ENCODE measurements around the gene ACTN1.

Gene ACTN1

GRCh38 chr14:68969278-68970033, 9.6 kb downstream of the ACTN1 start:
- DNase-seq (ENCODE audit: low read depth) = no peak

DNA sequence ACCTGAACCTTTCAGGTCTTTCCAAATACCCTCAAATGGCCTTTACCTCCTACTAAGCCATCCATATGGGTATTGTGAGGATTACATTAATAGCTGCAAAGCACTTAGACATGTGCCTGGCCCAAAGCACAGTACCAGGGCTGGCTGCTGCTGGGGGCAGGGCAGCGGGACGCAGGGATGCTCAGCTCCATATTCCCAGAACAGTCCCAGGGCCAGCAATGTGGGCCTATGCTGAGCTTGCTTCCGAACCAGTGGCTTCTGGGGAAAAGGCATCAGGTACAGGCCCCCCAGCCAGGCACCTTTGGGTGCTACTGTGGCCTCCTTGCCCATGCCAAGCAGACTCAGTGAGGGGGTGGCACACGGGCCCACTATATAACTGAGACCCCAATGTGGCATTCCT, 10.4 kb downstream of the ACTN1 start:
- no peak for DNase-seq (ENCODE audit: low read depth)

DNA sequence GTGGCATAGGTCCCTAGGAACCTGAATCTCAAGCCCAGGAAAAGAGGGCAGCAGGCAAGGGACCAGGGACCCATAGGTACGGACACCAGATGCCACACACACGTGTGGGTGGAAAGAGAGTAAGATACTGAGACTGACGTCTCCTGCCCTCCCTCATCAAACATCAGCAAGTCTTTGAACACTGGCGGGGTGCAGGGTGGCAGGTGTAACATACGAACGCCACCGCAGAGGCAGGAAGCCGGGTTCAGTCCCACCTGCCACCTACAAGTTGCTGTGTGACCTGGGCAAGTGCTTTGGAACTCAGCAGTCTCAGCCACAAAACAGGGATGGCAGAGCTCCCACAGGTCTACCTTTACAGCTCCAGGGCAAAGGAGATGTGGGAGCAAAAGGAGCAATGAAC, 11.1 kb downstream of the ACTN1 start:
- DNase-seq (ENCODE audit: low read depth) = no peak

DNA sequence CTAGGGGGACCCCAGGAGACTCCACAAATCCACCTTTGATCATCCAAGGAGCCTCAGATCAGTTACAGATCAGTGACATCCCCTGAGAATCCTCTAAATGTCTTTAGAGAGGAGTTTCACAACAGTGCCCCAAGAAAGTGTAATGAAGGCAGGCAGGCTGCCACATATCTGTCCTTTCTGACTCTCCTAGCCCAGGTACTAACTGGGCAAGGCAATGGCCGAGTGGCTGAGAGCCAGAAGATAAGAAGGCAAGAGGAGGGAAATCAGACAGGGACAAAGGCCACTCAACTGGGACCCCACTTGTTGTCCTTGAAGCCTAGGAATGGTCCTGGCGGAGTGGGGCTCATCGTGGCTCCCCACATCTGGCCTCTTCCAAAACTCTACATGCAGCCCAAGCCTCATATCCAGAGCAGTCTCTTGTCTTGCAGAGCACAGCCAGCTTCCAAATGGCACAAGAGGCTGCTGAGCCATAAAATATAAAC, 11.6 kb downstream of the ACTN1 start:
- DNase-seq (ENCODE audit: low read depth) = no peak

DNA sequence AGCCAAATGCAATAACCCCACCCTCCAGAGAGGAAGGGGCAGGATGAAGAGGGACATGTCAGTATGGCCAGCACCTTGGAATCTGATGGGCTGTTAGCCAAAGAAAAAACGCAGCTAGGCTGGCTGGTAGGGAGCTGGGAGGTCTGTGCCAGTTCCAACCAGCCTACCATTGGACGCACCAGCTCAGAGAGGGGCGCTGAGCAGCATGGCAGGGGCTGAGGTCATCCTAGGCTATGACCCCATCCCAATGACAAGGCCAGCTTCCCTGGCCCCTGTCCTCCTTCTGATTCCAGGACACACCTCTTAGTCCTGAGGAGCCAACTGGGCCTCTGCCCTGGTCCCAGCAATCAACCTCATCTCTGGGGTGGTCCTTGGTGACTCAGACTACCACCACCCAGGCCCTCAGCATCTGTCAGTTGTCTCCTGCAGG, 12.2 kb downstream of the ACTN1 start:
- no peak for DNase-seq (ENCODE audit: low read depth)

DNA sequence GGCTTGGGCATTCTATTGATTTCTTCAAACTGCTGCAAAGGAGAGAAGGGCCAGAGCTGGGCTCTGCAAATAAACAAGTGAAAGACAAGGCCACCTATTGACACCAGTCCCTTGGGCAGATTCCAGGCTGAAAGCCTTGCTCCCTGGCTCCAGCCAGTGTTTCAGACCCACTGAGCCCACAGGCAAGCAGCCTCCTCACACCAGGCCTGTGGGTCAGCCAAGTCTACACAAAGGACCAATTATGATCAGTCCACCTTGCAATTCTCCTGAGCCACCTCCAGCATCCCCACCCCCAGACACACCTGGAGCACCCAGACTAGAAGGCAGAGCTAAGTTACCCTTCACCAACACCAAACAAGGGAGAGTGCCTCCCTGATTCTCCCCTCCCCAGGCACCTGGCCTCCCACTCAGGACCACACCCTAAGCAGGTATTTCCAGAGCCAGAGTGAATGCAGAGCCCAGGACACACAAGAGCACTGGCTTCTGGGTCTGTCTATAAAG, 13.8 kb downstream of the ACTN1 start:
- DNase-seq (ENCODE audit: low read depth) = no peak

DNA sequence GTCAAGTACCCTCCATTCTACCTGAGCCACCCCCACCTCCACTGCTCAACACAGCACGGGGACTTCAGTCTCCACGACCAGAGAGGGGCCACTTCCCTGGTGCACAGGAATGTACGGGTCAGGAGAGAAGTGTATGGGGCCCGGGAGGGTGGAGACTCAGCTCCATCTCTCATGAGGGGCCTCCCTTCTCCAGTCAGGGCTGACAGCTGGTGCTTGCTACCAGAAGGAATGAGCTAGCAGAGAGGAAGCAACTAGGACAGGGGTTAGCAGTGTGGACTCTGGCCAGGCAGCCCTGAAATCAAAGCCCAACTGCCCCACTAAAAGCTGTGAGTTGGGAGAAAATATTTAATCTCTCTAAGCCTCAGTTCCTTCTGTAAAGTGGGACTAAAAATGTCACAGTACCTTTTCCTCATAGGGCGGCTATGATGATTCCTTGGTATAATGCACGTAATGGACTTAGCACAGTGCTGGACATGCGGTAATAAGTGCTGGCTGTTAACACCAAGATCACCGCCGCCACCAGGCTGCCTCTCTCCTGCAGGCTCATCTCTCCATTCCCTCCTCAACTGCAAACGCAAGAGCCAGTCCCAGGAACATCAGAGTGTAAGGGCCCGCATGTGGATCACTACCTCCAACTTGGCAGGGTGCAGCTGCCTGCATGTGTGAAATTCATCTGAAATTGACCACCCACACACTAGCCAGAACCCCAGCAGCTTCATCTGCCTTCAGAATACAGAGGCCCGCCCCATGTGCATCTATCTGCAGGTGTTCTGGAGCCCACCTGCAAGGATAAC, 14.6 kb downstream of the ACTN1 start:
- no peak for DNase-seq (ENCODE audit: low read depth)

GRCh38 chr14:68962681-68963080, 16.4 kb downstream of the ACTN1 start:
- no peak for DNase-seq (ENCODE audit: low read depth)

DNA sequence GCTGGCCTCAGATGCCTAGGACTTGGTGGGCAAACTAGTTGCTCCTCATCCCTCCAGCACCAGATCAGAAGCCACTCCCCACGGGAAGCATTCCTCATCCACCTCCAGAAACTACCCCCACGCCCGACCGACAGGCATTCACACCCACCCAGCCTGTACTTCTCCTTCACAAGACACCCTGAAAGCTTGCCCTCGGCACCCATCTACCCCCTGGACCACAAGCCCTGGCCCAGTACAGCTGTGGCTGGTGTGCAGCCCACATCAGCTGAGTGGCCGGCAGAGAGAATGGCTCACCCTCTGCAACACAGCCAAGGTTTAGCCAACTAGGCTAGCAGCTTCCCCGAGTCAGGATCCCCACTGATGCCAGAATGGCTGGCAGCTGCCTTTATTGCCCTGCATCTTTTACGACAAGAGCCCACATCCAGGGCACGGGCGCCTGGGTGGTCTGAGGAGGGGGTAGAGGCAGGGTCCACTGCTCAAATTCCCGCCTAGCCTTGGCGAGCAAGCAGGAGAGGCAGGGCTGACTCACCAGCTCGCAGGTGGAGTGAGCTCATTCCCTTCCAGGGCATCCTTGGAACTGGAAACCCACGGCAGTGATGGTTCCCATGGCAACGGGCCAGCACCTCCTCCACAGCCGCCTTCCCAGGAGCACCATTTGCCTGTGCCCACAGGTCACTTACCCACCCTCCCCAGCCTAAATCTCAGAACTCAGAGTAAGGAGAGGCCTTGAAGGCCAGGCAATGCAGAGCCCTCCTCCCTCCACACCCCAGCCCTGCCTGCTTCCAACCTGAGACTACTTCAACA, 17.1 kb downstream of the ACTN1 start:
- no peak for DNase-seq (ENCODE audit: low read depth)

DNA sequence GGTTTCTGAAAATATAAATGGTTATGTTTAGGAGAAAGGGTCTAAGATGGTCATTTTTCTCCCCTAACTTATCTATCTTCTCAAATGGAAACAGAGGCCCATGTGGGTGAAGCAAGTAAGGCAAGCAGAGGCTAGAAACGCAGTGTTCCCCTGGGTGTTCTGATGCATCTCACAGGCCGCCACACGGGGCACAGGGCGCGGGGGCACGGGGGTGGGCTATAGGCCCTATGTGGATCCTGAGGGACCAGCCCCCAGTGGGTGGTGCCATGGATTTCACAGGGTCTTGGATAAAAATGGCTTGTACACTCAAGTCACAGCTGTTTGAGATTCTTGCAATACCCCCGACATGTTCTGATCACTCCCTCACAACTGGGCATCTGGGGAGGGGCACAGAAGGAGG, 17.7 kb downstream of the ACTN1 start:
- no peak for DNase-seq (ENCODE audit: low read depth)

DNA sequence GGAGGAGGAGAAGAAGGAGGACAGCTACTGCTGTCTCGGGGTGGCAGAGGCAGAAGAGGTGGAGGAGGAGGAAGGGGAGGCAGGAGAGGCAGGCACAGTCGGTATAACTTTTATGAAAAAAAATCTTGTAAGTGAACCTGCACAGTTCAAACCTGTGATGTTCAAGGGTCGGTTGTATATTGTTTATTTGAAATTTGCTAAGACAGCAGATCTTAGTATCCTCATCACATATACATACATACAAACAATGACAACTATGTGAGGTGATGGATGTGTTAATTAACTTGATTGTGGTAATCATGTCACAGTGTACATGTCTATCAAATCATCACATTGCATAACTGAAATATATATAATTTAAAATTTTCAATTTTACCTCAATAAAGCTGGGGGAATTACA, 19.0 kb downstream of the ACTN1 start:
- no peak for DNase-seq (ENCODE audit: low read depth)

- no peak for DNase-seq (ENCODE audit: low read depth)
Observed at GRCh38 chr14:68959035-68959434, 20.1 kb downstream of the ACTN1 start.

DNA sequence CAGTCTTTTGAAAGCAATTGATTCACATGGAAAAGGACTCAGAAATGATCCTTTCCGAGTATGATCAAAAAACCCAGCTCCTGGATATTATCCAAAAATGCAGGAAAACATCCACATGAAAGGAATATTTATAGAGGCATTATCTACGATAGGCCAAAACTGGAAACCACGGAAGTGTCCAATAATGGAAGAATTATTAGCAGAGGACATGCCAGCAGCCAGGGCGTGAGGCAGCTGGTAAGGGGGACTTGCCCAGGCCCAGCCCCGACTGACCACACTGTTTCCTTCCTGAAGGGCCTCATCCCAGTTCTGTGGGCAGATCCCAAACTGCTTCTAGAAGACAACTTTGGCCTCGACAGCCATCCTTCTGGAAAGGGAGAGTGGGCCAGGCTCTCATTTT, 20.5 kb downstream of the ACTN1 start:
- DNase-seq (ENCODE audit: low read depth) = no peak

DNA sequence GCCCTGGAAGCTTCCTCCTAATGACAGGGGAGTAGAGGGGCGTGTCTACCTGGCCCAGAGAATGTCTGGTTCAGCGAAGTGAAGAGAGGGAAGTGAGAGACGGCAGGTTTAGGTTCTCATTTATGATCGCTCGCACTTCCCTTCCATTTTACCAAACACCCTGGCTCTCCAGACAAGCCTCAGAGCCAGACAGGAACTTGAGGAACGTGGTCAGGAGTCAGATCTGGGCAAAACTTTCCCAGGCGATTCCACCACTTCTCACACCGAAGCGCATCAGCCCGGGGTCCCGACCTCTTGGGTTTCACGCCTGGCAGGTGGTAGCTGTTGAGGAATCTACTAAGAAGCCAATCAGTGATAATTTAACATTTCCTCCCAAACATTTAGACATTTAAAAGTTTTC, 21.3 kb downstream of the ACTN1 start:
- no peak for DNase-seq (ENCODE audit: low read depth)

DNA sequence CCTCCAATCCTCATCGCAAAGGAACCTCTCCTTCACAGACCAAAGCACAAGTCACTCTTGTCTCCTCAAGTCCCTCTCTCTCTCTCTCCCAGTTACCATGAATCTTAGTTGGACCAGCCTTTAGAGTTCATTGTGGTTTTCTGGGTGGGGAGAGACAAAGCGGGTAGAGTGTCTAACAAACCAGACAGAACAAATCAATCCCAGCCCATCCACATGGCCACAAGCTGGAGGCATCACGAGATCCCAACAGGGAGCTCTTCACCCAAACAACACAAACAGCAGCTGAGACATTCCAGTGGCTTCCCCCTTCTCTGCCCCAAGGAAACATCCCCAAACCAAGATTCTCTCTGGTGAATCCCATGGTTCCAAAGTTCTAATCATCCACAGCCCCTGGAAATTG, 22.4 kb downstream of the ACTN1 start:
- DNase-seq (ENCODE audit: low read depth) = no peak

GRCh38 chr14:68955851-68956179, 23.3 kb downstream of the ACTN1 start:
- no peak for DNase-seq (ENCODE audit: low read depth)

- DNase-seq (ENCODE audit: low read depth) = no peak
Observed at GRCh38 chr14:68955164-68955850, 23.8 kb downstream of the ACTN1 start.

DNA sequence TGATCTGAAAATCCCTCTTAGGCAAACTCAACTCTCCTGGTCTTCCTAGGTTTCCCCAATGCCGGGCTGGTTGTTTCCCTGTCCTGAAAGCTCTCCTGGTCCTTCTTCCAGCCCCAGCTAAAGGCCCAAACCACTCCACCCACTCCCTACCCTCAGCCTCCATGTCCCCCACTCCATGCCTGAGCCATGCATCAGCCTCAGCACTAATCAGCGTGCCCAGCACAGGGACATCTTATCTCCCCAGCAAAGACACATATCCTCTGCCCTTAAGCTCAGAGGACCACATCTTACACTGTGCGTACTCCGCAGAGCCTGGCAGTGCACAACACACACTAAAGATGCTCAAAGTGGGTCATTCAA, 25.9 kb downstream of the ACTN1 start:
- DNase-seq (ENCODE audit: low read depth) = no peak

DNA sequence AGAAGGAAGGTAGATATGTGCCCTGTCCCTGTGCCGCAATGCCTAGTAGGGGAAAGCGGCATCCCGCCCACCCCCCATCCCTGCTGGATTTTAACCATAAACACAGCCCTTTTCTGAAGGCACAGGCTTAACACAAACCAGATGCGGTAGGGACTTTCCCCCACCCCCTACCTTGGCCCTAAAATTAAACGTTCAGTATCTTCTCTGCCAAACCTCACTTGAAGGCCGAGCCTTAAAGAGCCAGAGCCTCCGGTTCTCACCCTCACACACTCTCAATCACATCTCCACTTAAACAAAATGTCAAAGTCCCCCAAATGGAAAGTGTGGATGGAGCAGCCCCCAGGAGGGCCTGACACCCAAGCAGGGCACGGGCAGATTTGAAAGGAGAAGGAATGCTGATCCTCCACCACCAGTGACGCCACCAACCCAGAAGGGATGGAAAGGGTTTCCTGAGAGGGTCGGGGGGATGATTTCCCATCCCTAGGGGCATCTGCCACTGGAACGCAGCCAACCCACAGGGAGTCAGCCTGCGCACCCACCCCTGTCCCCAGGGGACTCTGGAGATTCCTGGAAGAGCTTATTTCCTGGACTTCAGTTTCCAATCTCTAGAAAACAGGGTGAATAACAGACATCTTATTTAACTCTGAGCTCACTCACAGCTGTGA, 26.4 kb downstream of the ACTN1 start:
- DNase-seq (ENCODE audit: low read depth) = no peak

DNA sequence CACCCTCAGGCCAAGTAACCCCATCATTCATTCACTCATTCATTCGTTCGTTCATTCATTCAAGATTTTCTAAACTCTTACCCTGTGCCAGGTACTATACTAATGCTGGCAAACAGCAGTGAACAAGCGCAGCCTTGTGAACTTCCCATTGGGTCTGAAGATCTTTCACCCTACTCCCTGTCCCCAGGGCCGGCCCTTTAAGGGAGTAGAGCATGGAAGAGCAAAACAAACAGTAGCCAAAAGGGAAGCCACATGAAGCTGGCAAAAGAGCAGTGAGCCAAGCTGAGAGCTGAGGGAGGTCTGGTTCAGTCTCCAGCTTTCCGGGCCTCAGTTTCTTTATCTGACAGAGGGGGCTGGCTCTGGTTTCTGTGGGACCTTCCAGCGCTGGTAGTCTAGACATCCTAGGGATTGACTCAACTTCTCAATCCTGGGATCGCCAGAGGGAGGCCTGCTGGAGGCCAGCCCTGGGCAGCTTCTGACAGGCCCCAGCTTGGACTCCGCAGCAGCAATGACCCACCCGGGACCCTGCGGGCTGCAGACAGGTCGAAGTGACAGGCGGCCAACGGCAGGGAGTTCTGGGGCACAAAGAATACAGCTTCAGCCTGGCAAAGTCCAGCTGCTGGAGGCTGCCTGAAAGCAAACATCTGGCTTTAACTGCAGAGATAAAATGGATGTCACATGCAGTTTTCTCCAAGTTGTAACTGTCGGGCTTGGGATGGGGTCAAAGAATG, 27.1 kb downstream of the ACTN1 start:
- no peak for DNase-seq (ENCODE audit: low read depth)

Measured in activated T-cell treated with anti-CD3 and anti-CD28 coated beads for 48 hours (primary cell).